Smooth muscle cell (in vitro differentiated cells): ENCODE measurements around the gene KCNQ5. TPM values are rescaled to one million over a fixed set of nuclear protein-coding genes. Genes with fewer than 3 reads are reported as not detected.

Experiments used
- DNase-seq: peaks from one replicate; lab custom pipeline; 2025; ENCODE audit not compliant: unreplicated experiment; lab: John Stamatoyannopoulos, UW
- H2AFZ ChIP-seq: fragments of 200-600 bp; sonication (generic); 2 replicates; pipeline ENCODE4 v1.6.0; 2016; ENCODE audit warnings: antibody characterized with exemption, low read depth, mild to moderate bottlenecking
- H3F3A ChIP-seq: fragments of 200-600 bp; sonication (generic); 2 replicates; pipeline ENCODE4 v1.6.0; 2017; ENCODE audit warnings: antibody characterized with exemption, low read depth
- H3K27ac ChIP-seq: fragments of 200-600 bp; sonication (generic); 2 replicates; pipeline ENCODE4 v1.5.1; 2016; ENCODE audit warnings: low read depth, mild to moderate bottlenecking
- H3K27me3 ChIP-seq: fragments of 200-600 bp; sonication (generic); 2 replicates; pipeline ENCODE4 v1.6.1; 2016; ENCODE audit warnings: low read depth, mild to moderate bottlenecking
- H3K36me3 ChIP-seq: fragments of 200-600 bp; sonication (generic); 2 replicates; pipeline ENCODE4 v1.5.1; 2016; ENCODE audit warnings: low read depth
- H3K4me1 ChIP-seq: fragments of 200-600 bp; sonication (generic); 2 replicates; pipeline ENCODE4 v1.5.1; 2016; ENCODE audit warnings: low read depth
- H3K4me2 ChIP-seq: fragments of 200-600 bp; sonication (generic); 2 replicates; pipeline ENCODE4 v1.6.0; 2016; ENCODE audit warnings: mild to moderate bottlenecking
- H3K4me3 ChIP-seq: fragments of 200-600 bp; sonication (generic); 2 replicates; pipeline ENCODE4 v1.5.1; 2016; ENCODE audit warnings: mild to moderate bottlenecking
- H3K79me2 ChIP-seq: fragments of 200-600 bp; sonication (generic); 2 replicates; pipeline ENCODE4 v1.6.0; 2016; ENCODE audit warnings: low read depth, mild to moderate bottlenecking
- H3K9ac ChIP-seq: fragments of 200-600 bp; sonication (generic); 2 replicates; pipeline ENCODE4 v1.6.0; 2016; ENCODE audit warnings: low read depth
- H3K9me3 ChIP-seq: fragments of 200-600 bp; sonication (generic); replicated peaks from 2 replicates; pipeline ENCODE4 v1.5.1; 2016; ENCODE audit warnings: low read depth
- H4K20me1 ChIP-seq: fragments of 200-600 bp; sonication (generic); 2 replicates; pipeline ENCODE4 v1.6.0; 2016; ENCODE audit warnings: low read depth
- CTCF ChIP-seq: fragments of 200-600 bp; sonication (generic); IDR thresholded peaks from 2 replicates; pipeline ENCODE4 v1.5.1; 2017; ENCODE audit warnings: borderline replicate concordance, mild to moderate bottlenecking, antibody characterized with exemption; ENCODE audit not compliant: insufficient read depth, poor library complexity, severe bottlenecking
- WGBS: methylation state at CpG from one replicate; pipeline ENCODE4 v1.1.7; 2016; ENCODE audit warnings: low lambda C conversion rate; 5-methylcytosine and 5-hydroxymethylcytosine counted together
- polyA plus RNA-seq: library from polyadenylated mRNA; unstranded; fragments of >200 nt; fragmentation: Nextera tagmentation; extraction: Ambion mirVana; gene quantifications from 2 replicates; pipeline ENCODE4 v1.2.1, GENCODE V29; 2016
- total RNA-seq: library from RNA; depleted of rRNA; stranded (reverse); fragments of >200 nt; gene quantifications from 2 replicates; pipeline ENCODE4 v1.2.3, GENCODE V29; 2014

Gene KCNQ5
- total and polyA plus RNA-seq, 2 experiments from 2014 or later = 1.2 to 2.0 TPM

DNA sequence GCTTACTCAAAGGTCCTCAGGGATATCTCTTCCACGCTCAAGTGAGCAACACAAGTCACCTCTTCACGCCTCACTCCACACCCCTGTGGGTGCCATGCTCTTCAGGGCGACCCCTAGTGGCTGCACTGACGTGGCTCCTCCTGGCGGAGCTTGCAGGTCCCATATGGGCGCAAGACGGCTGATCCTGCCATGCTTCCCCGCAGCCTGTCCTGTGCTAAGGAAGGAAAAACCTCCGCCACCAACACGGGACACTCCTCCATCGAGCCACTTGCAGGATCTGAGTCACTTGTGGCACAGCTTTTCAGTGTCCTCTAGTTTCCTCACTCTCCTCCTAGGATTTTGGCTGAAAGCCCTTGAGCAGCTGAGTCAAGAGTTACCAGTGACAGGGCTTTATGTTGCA lies 512.7 kb downstream of the KCNQ5 start:
- no peak for DNase-seq
- WGBS = 37% methylated on average over 11 of the region's 11 CpGs
- Histone ChIP-seq H3K36me3 (no peaks in the 10 kb centered on the region), H3K9ac (no peak overlapping the region), H4K20me1 (no peaks in the 10 kb centered on the region), H3F3A (no peaks in the 10 kb centered on the region), H3K27ac (no peak overlapping the region), H3K4me3 (no peak overlapping the region), H3K9me3 (no peaks in the 10 kb centered on the region), H3K4me1 (no peaks in the 10 kb centered on the region), H3K4me2 (no peak overlapping the region), H3K79me2 (no peaks in the 10 kb centered on the region), H3K27me3 (no peaks in the 10 kb centered on the region), H2AFZ (no peak overlapping the region)
- TF ChIP-seq CTCF = peak; percentile 46

DNA sequence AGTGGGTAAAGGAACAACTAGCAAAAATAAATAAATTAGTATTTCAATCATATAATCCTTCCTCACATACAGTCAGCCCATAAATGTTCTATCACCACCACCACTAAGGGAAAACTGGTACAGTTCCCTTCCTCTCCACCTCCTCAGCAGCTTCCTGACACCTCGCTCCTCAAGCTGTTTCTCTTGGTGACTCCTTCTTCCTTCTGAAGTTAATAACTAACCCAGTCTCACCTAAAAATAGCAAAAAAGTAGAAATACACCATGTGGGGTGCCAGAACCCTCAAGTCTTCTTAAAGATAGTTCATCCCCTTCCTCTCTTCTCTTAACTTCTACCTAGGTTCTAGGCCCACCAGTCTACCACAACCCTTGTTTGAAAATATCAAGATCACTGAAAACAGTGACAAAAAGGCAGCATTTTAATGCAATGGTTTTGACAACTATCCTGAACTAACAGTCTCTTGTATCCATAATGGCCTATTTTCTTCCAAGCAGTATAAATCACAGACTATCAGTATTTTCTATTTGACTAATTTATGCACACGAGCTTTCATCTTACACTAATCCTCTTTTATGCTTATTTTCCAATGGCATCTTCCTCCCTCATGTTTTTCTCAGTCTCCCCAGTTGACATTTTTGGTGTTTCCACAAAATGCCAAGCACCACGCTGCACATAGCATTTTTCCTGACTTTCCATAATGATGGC lies 518.0 kb downstream of the KCNQ5 start:
- TF ChIP-seq CTCF = no peak
- H3K4me1 ChIP-seq = no peaks in the 10 kb centered on the region
- no peak overlapping the region for H3K27ac ChIP-seq
- no peaks in the 10 kb centered on the region for H3K79me2 ChIP-seq
- H3K4me2 ChIP-seq = no peak overlapping the region
- H3K27me3 ChIP-seq = no peaks in the 10 kb centered on the region
- H2AFZ ChIP-seq = no peak overlapping the region
- WGBS = 92% methylated on average over 3 of the region's 3 CpGs
- no peaks in the 10 kb centered on the region for H3K36me3 ChIP-seq
- H4K20me1 ChIP-seq = no peaks in the 10 kb centered on the region
- no peaks in the 10 kb centered on the region for H3K9me3 ChIP-seq
- no peak overlapping the region for H3K9ac ChIP-seq
- DNase-seq = no peak
- no peaks in the 10 kb centered on the region for H3F3A ChIP-seq
- no peak overlapping the region for H3K4me3 ChIP-seq

DNA sequence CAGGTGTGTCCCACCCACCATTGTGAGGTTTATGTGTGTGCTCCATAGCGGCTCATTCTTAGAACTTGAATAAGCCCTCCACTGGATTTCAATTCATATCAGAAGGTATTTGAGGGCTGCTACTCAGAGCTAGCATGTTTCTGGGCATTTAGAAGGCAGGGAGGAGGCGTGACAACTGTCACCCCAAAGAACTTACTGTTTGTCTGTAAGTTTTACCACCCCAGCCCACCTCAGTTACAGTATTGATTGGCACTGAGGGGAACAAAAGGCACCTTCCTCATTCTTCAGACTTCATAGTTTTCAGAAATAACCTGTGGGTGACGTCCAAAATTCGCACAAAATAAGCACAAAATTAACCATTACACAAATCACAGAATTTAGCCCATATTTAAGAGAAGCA lies 521.7 kb downstream of the KCNQ5 start:
- H3K9me3 ChIP-seq = no peaks in the 10 kb centered on the region
- H3K27me3 ChIP-seq = no peaks in the 10 kb centered on the region
- H3K9ac ChIP-seq = no peak overlapping the region
- H3F3A ChIP-seq = no peaks in the 10 kb centered on the region
- no peak overlapping the region for H3K4me2 ChIP-seq
- H3K27ac ChIP-seq = no peak overlapping the region
- no peak overlapping the region for H2AFZ ChIP-seq
- H4K20me1 ChIP-seq = no peaks in the 10 kb centered on the region
- no peak for DNase-seq
- no peaks in the 10 kb centered on the region for H3K79me2 ChIP-seq
- no peaks in the 10 kb centered on the region for H3K4me1 ChIP-seq
- H3K36me3 ChIP-seq = no peaks in the 10 kb centered on the region
- no peak for TF ChIP-seq CTCF
- WGBS = 90% methylated on average over 4 of the region's 4 CpGs
- H3K4me3 ChIP-seq = no peak overlapping the region

DNA sequence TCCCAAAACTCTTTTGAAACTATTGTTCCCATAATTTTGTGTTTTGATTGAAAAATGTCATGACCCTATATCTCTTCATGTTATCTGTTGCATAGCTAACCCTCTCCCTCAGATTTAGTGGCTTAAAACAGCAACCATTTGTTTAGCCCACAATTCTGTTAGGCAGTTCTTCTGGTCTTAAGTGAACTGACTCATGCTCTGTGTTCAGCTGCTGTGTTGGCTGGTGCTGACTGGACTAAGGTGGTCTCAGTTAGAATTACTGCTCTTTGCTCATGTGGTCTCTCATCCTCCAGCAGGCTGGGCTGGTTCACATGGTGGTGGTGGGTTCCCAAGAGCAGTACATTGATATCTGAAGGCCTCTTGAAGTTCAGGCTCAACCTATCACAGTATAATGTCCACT lies 522.7 kb downstream of the KCNQ5 start:
- Histone ChIP-seq H3K79me2 (no peaks in the 10 kb centered on the region), H3K27ac (no peak overlapping the region)
- no peak for TF ChIP-seq CTCF

More for the DNA sequence above, 522.7 kb downstream of the KCNQ5 start:
- Histone ChIP-seq H3K4me3 (no peak overlapping the region), H3F3A (no peaks in the 10 kb centered on the region), H2AFZ (no peak overlapping the region), H3K4me2 (no peak overlapping the region), H3K9ac (no peak overlapping the region), H3K36me3 (no peaks in the 10 kb centered on the region), H3K4me1 (no peaks in the 10 kb centered on the region), H3K9me3 (no peaks in the 10 kb centered on the region), H3K27me3 (no peaks in the 10 kb centered on the region), H4K20me1 (no peaks in the 10 kb centered on the region)
- DNase-seq = no peak
